Gastroesophageal sphincter (tissue), 4 donors: ENCODE results near the gene GALT. TPM values are rescaled to one million over a fixed set of nuclear protein-coding genes. Genes with fewer than 3 reads are reported as not detected.
"Not testable (repeated sequence)": the region's sequence is repeated elsewhere in the genome, so short reads cannot be mapped to it uniquely, and the experiment has no call there.

ENCODE experiments used
- ATAC-seq: fragments of 150-250 bp; one replicate; pipeline ENCODE4 v1.9.1; 2016; ENCODE audit warnings: mild to moderate bottlenecking, moderate library complexity
- H3K27ac ChIP-seq, 4 donors: fragments of 200-600 bp; sonication (generic) in 3 of 4; 1 replicate in 3 of 4; 2 replicates in 1 of 4; pipeline ENCODE4 v1.5.1; 2016 to 2019
- H3K27me3 ChIP-seq: fragments of 200-600 bp; sonication (generic); one replicate; pipeline ENCODE4 v1.5.1; 2019
- H3K36me3 ChIP-seq, 2 donors: fragments of 200-600 bp; sonication (generic); one replicate each; pipeline ENCODE4 v1.5.1; 2019; ENCODE audit warnings: control low read depth in 1 of 2
- H3K4me1 ChIP-seq, 3 donors: fragments of 200-600 bp; sonication (generic); 1 replicate in 2 of 3; 2 replicates in 1 of 3; pipeline ENCODE4 v1.5.1; 2016 to 2019; ENCODE audit warnings: control low read depth in 2 of 3
- H3K4me3 ChIP-seq, 2 donors: fragments of 200-600 bp; sonication (generic); one replicate each; pipeline ENCODE4 v1.5.1; 2019; ENCODE audit warnings: mild to moderate bottlenecking in 1 of 2, moderate library complexity in 1 of 2
- H3K9me3 ChIP-seq, 3 donors: fragments of 200-600 bp; sonication (generic); one replicate each; pipeline ENCODE4 v1.5.1; 2017 to 2019; ENCODE audit warnings: control low read depth in 2 of 3
- CTCF ChIP-seq, 4 experiments: fragments of 200-600 bp in 2 of 4; fragments of 450-650 bp in 2 of 4; sonication (generic) in 1 of 4; IDR thresholded peaks; one replicate each; pipeline ENCODE4 v1.5.1; 2017 to 2019; ENCODE audit warnings: antibody characterized with exemption in 4 of 4, mild to moderate bottlenecking in 2 of 4, moderate library complexity in 2 of 4
- EP300 ChIP-seq: sonication (generic); formaldehyde crosslinking; IDR thresholded peaks from one replicate; pipeline ENCODE4 v1.6.1; 2017; ENCODE audit warnings: antibody characterized with exemption, mild to moderate bottlenecking
- POLR2A ChIP-seq, 2 donors: fragments of 450-650 bp; IDR thresholded peaks; one replicate each; pipeline ENCODE4 v1.6.1; 2017; ENCODE audit warnings: antibody characterized with exemption in 2 of 2, mild to moderate bottlenecking in 2 of 2, moderate library complexity in 1 of 2
- POLR2AphosphoS5 ChIP-seq: sonication (generic); formaldehyde crosslinking; IDR thresholded peaks from one replicate; pipeline ENCODE4 v1.6.1; 2017; ENCODE audit warnings: antibody characterized with exemption
- WGBS, 2 donors: methylation state at CpG; one replicate each; pipeline ENCODE4 v1.1.5; 2018; ENCODE audit warnings: low coverage in 1 of 2; 5-methylcytosine and 5-hydroxymethylcytosine counted together
- total RNA-seq, 4 donors: library from RNA; depleted of rRNA; stranded (reverse); fragments of >200 nt; gene quantifications; one replicate each; pipeline ENCODE4 v1.1.0, GENCODE V29; 2016

GALT gene
- total RNA-seq, 4 donors from 2014 or later, result 19.1 to 51.4 (median 25.7) TPM

- no peak for ATAC-seq
- Histone ChIP-seq H3K4me1 (peaks cover 0 to 47% (median 8%) of the 10 kb centered on the region in 3 donors), H3K27ac (peak overlapping the region; percentile 18 to 93 (median 89)), H3K9me3 (no peaks in the 10 kb centered on the region), H3K27me3 (no peaks in the 10 kb centered on the region), H3K4me3 (peak overlapping the region; percentile 49 to 85), H3K36me3 (peaks cover 0 to 13% of the 10 kb centered on the region in 2 donors)
- WGBS, 2 donors, result 0 to 10% methylated on average over 2 of the region's 23 CpGs
- no peak for TF ChIP-seq EP300
- no peak for TF ChIP-seq POLR2AphosphoS5
Measured at GRCh38 chr9:34636791-34637355, 9.6 kb upstream of the GALT start.

GRCh38 chr9:34637356-34638137, 8.9 kb upstream of the GALT start, which contains the start of gene SIGMAR1:
SIGMAR1 (minus strand) TSS chr9:34637787; CDS start chr9:34637697, 90 bp downstream.
- no peaks in the 10 kb centered on the region for H3K9me3 ChIP-seq
- peak; percentile 98 for ATAC-seq
- H3K4me3 ChIP-seq, result peak within 1 kb of the TSS; percentile 49 to 85
- H3K4me1 ChIP-seq, result peaks cover 0 to 47% (median 8%) of the 10 kb centered on the region in 3 donors
- H3K27me3 ChIP-seq, result no peaks in the 10 kb centered on the region
- H3K27ac ChIP-seq, result peak within 1 kb of the TSS; percentile 18 to 93 (median 89)
- peak; percentile 77 for TF ChIP-seq POLR2AphosphoS5
- TF ChIP-seq EP300, result no peak
- TF ChIP-seq CTCF (IDR thresholded peaks at IDR 0.05), result peak in 3 of 4 experiments; percentile 18 to 23 (median 22)
- peak; percentile 78 to 85 for TF ChIP-seq POLR2A (IDR thresholded peaks at IDR 0.05)
- peaks cover 0 to 13% of the 10 kb centered on the region in 2 donors for H3K36me3 ChIP-seq
- 0 to 3% methylated on average over 7 to 8 of the region's 74 CpGs for WGBS, 2 donors

GRCh38 chr9:34638138-34638445, 8.4 kb upstream of the GALT start:
- peak overlapping the region; percentile 18 to 93 (median 89) for H3K27ac ChIP-seq
- 8 to 33% methylated on average over 3 to 5 of the region's 7 CpGs for WGBS, 2 donors
- peaks cover 0 to 47% (median 8%) of the 10 kb centered on the region in 3 donors for H3K4me1 ChIP-seq
- peak overlapping the region; percentile 49 to 85 for H3K4me3 ChIP-seq
- peaks cover 0 to 13% of the 10 kb centered on the region in 2 donors for H3K36me3 ChIP-seq
- H3K27me3 ChIP-seq, result no peaks in the 10 kb centered on the region
- no peak for ATAC-seq
- no peak for TF ChIP-seq CTCF (IDR thresholded peaks at IDR 0.05)
- no peak for TF ChIP-seq POLR2AphosphoS5
- no peak for TF ChIP-seq POLR2A (IDR thresholded peaks at IDR 0.05)
- TF ChIP-seq EP300, result no peak
- no peaks in the 10 kb centered on the region for H3K9me3 ChIP-seq

- not testable (repeated sequence) for H3K4me3 ChIP-seq, H3K9me3 ChIP-seq, H3K27ac ChIP-seq, H3K27me3 ChIP-seq, ATAC-seq
- Histone ChIP-seq H3K4me1 (peaks cover 0 to 40% (median 8%) of the 10 kb centered on the region in 3 donors), H3K36me3 (peaks cover 0 to 13% of the 10 kb centered on the region in 2 donors)
- WGBS, 2 donors, result 74 to 100% methylated on average over 1 to 8 of the region's 8 CpGs
Measured at GRCh38 chr9:34639322-34639721, 7.2 kb upstream of the GALT start.

GRCh38 chr9:34642679-34643078, 3.8 kb upstream of the GALT start:
- no peak overlapping the region for H3K4me3 ChIP-seq
- no peak overlapping the region for H3K27ac ChIP-seq
- no peaks in the 10 kb centered on the region for H3K36me3 ChIP-seq
- no peak for ATAC-seq
- peaks cover 1 to 26% (median 7%) of the 10 kb centered on the region in 3 donors for H3K4me1 ChIP-seq
- no peaks in the 10 kb centered on the region for H3K9me3 ChIP-seq
- 80 to 87% methylated on average over 1 of the region's 1 CpG for WGBS, 2 donors
- TF ChIP-seq POLR2A (IDR thresholded peaks at IDR 0.05), result no peak
- no peak for TF ChIP-seq CTCF (IDR thresholded peaks at IDR 0.05)
- no peak for TF ChIP-seq POLR2AphosphoS5
- TF ChIP-seq EP300, result no peak
- no peaks in the 10 kb centered on the region for H3K27me3 ChIP-seq
